Stimulated activated CD8-positive, alpha-beta memory T cell treated with anti-CD3 and anti-CD28 coated beads, Interleukin-7, amount 100 ng/mL, for 4 hours (primary cell): ENCODE data around the gene DDX11.
"Not testable (repeated sequence)": the region's sequence is repeated elsewhere in the genome, so short reads cannot be mapped to it uniquely, and the experiment has no call there.

Source experiments
- DNase-seq, 2 donors: peaks; one replicate each; pipeline ENCODE4 v3.0.0-alpha.2; 2020; ENCODE audit warnings: low read depth in 2 of 2

DDX11 gene

DNA sequence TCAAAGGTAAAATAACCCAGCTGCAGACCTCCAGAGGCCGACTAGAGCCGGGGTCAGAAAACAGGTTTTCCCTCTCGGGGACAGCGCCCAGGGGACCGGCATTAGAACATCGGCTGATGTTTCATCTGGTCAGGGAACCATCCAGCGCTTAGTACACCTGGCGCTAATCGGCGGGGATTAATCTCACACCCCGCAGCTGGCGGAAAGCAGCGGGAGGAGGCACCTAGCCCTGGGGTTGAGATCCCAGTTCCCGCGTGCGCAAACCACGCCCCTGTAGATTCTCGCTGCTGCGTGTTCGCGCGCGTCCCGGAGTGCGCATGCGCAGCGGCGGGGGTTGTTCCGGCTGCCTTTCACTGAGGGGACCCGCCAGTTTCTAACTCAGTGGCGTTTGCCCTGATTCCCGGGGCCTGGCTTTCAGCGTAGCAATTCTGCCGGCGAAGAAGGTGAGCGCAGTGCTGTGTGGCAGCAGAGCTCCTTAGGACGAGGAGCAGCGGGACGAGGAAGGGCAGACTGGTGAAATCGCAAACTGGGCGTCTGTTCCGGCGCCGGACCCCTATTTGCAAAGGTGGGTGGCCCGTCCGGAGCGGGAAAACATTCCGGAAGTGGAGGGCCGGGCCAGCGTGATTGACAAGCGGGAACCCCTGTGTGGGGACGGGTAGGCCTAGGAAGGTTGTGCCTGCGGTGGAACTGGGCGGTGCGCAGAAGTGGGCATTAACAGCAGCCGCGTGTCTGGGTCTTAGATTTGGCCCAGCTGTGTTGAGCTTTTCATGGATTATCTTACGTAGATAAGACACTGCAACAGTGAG, at the start of gene DDX11:
Gene DDX11, plus strand, starts transcription at position 334 of the 806 bp plus-strand sequence. CDS start 4,534 bp downstream, outside the sequence.
- peak; percentile 85 to 92 for DNase-seq

GRCh38 chr12:31026202-31026601, 47.5 kb upstream of the DDX11 start:
- no peak for DNase-seq

- not testable (repeated sequence) for DNase-seq
Measured at GRCh38 chr12:31027006-31027405, 46.7 kb upstream of the DDX11 start.

DNA sequence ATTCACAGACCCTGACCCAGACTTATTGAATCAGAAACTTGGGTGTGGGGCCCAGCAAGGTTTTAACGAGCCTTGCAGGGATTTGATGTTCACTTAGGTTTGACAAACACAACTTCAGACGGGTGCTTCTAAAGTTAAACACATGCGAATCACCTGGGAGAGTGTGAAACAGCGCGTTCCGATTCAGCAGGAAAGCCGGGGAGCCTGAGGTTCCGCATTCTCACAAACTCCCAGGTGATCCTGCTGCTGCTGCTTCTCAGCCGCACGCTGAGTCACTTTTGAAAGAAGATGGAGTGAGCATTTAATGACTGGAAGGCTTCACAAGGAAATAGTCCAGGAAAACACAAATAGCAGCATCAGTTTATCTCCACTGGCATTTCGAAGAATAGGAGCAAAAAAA, 44.2 kb upstream of the DDX11 start:
- DNase-seq: no peak

DNA sequence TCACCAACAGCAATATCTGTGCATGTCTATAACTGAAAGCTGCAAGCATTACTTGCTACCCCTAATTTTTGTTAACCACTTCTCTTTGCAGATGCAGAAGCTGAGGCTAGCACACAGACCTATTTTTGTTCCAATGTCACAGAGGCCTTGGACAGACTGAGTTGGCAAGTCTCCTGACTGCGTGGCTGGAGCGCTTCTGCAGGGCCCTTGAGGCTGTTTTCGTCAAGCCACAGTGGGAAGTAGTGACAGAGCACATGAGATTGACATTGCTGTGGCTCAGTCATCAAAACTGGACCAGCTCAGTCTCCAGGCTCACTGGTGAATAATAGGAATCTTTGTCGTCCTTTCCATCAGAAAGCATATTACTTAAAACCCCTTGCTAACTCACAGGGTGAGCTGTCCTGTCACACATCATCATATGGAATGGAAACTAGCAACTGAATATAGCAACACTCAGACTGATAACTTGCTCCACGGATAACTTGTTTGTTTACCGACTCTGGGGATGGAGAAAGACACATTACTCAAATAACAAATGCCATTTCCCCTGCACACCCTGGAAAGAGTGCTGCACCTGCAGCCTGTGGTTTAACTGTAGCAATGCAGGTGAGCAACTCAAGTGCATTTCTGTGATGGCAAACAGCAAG, 43.6 kb upstream of the DDX11 start:
- no peak for DNase-seq

GRCh38 chr12:31031951-31032335, 41.7 kb upstream of the DDX11 start:
- no peak for DNase-seq

DNA sequence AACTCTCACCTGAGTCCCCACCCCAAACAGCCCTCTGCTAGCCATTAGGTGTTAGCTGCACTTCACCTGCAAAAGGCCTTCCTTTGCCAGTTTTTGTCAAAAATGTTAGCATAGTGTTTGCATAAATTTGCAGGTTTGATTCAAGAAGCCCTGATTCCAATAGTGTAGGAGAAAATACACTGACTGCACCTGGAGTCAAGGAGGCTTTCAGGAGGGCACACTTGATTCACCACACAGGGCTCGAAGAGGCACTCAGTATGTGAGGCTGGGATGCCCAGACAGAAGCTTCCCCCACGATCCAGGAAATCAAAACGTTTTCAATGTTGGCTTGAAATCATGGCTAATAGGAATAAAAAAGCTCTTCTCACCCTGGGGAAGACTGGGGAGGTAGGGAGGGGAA, 40.5 kb upstream of the DDX11 start:
- DNase-seq: no peak

GRCh38 chr12:31033681-31034080, 40.0 kb upstream of the DDX11 start:
- DNase-seq: no peak

- DNase-seq: no peak
Measured at GRCh38 chr12:31034372-31034771, 39.3 kb upstream of the DDX11 start.

GRCh38 chr12:31035226-31035625, 38.4 kb upstream of the DDX11 start:
- DNase-seq: no peak

DNA sequence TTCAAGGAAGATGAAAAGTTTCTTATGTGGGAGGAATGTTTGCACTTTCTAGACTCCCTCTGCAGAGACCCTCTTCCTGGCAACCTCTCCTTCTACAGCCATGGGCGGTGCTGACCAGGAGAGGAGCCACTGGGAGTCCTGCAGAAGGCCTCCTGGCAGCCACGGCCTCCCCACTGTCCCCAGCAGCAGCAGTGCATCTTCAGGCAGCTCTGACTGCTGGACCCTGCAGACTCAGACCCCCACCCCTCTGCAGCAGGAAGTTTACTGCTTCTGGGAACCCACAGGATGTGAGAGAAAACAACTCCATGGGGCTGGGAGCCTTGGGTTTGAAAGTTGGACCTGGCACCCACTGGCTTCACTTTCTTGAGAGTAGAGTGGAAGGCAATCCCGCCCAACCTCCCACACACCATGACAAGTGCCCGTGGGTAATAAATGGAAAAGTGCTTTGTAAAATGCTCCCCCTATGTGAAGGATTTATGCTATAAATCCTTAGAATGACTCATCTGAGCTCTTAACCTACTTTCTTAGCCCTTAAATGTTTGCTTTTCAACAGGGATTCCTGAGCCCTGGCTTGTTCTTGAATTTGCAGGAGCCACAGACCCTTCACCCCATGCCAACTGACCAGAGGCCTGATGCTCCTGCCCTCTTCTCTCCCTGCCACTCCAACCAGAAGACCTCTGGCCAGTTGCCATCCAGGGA, 37.5 kb upstream of the DDX11 start:
- no peak for DNase-seq

- no peak for DNase-seq
Measured at GRCh38 chr12:31037028-31037427, 36.6 kb upstream of the DDX11 start.

DNA sequence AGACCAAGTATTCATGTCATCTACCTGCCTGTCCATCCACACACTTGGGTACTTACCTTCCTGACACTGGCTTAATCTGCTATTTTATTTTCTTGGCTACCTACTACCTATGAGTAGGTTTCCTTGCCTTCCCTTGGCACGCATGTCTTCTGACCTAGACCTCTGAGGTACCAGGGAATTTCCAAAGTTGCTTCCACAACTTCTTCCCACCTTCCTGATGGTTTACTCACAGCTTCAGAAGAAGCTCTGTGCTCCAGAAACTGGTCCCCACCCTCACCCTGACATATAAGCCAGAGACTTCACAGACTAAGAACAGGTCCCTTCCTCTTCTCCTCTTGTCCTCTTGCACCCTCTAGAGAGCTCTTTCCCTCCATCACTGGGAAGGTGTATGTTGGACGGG, 35.7 kb upstream of the DDX11 start:
- no peak for DNase-seq

DNA sequence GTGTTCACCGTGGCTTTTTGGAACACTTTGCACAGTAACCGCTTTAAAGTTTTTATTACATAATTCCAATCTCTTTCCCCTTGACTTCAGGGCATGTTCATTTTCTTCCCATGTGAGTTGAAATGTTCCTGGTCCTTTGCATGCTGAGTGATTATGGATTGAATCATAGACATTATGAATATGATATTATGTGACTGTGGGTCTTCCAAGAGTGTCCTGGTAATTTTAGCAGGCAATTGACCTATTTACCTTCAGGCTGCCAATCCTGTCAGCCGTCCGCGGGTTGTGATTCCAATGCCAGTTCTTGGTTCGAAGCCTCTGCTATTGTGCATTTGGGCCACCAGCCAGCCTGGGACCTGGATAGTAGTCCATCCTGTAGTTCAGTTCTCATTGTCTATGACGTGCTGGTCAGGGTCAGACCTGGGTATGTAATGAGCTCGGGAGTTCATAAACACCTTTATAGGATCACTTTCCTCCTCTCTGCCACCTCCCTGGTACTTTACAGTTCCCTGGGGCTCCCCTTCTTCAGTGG, 32.6 kb upstream of the DDX11 start:
- no peak for DNase-seq

GRCh38 chr12:31050143-31050542, 23.5 kb upstream of the DDX11 start:
- not testable (repeated sequence) for DNase-seq

GRCh38 chr12:31050548-31050947, 23.1 kb upstream of the DDX11 start:
- not testable (repeated sequence) for DNase-seq

- not testable (repeated sequence) for DNase-seq
Measured at GRCh38 chr12:31051692-31052091, 22.0 kb upstream of the DDX11 start.

- DNase-seq: not testable (repeated sequence)
Measured at GRCh38 chr12:31052121-31052520, 21.5 kb upstream of the DDX11 start.

DNA sequence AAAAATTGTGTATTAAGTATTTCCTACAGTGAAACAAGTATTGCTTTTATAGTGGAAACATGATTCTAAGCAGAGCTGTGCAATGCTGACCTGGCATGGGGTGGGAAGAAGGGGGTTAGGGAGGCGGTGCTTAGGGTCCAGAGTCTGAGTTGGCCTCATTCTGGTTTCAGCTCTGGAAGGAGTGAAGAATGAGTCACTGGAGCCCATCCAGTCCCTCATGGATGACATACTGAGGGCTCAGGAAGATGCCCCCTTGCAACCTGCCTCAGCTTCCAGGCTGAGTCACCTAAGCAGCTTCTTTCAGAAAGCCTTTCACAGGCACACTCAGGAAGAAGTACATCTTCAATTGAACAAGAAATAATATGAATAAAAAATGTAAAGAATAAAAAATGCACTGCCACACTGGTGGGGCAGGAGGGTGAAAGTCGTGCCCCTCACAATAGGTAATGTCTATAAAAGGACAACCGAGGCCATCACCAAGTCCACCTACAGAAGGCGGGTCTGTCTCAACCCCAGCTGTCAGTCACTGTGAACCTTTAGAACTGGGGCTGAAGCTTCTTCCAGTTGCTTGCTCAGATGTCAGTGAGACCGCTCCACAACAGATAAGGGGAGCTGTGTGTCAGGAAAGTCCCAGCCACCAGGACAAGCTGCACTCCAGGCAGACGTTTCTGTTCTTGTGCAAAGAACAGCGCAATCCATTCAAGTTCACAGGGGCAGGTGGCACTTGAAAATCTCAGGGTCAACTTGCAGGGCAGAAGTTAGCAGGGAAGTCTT, 20.8 kb upstream of the DDX11 start:
- not testable (repeated sequence) for DNase-seq

DNA sequence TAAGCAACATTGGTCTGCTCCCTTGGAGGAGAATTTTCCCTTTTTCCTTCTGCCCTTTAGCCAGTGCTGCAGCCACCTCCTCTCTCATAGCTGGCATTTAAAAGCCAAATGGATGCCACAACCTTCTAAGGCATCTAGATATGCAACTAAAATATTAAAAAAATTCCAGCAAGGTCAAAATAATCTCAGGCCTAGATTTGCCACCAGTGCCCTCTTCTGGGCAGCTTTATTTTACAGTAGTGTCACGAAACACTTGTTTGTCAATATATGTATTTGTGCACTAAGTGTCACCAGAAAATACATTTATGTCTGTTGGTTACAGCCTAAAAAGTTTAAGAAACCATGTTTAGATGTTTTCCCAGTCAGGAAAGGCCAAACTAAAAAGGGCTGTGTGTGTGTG, 19.7 kb upstream of the DDX11 start:
- not testable (repeated sequence) for DNase-seq

DNA sequence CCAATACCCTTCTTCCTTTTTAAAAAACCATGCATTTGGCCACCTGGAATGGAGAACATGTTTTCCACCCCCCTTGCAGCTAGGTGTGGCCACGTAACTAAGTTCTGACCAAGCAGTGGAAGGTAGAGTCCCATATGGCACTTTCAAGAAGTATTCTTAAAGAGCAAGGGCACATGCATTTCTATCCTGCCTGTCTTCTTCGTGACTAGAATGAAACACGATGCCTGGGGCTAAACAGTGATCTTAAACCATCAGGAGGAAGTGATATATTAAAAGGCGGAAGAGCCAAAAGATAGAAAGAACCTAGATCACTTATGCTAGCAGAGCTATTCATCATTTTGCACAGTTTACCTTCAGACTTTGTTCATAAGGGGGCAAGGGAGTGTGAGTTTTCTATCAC, 16.0 kb upstream of the DDX11 start:
- no peak for DNase-seq

DNA sequence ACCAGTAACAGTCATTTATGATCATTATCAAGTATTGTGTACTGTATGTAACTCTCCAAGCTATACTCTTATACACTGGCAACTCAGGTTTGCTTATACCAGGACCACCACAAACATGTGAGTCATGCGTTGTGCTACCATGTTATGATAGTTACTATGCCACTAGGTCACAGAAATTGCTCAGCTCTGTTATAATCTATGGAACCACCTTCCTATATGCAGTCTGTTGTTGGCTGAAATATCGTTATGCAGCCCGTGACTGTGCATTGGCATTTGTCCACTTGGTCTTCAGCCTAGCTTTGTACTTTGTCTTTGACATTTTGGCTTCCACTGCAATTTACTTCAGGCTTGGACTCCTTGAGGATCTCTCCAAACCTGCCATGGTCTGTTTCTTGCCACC, 7.5 kb upstream of the DDX11 start:
- DNase-seq: not testable (repeated sequence)
